HepG2 (cell line): ENCODE measurements around the gene TRIM66. TPM values are rescaled to one million over a fixed set of nuclear protein-coding genes. Genes with fewer than 3 reads are reported as not detected.

Experiments used
- DDIT3 ChIP-seq: sonication (generic); formaldehyde crosslinking; IDR thresholded peaks from 2 replicates; pipeline ENCODE4 v1.4.0; 2020; ENCODE audit warnings: mild to moderate bottlenecking, missing genetic modification reagents
- GABPB1 ChIP-seq: IDR thresholded peaks from 2 replicates; pipeline ENCODE4 v1.6.1; 2016; ENCODE audit warnings: mild to moderate bottlenecking, missing genetic modification reagents, moderate library complexity, missing compliant biosample characterization
- GMEB1 ChIP-seq: sonication (generic); formaldehyde crosslinking; IDR thresholded peaks from 2 replicates; pipeline ENCODE4 v1.5.1; 2020; ENCODE audit warnings: missing genetic modification reagents, mild to moderate bottlenecking, borderline replicate concordance
- IKZF1 ChIP-seq: fragments of 450-650 bp; IDR thresholded peaks from 2 replicates; pipeline ENCODE4 v1.7.1; 2016
- LBX2 ChIP-seq: sonication (generic); formaldehyde crosslinking; IDR thresholded peaks from 2 replicates; pipeline ENCODE4 v1.5.0; 2020; ENCODE audit warnings: missing genetic modification reagents, mild to moderate bottlenecking, borderline replicate concordance
- NFIC ChIP-seq: IDR thresholded peaks from 2 replicates; pipeline ENCODE4 v1.6.1; 2012; ENCODE audit warnings: mild to moderate bottlenecking, low read length, inconsistent platforms
- NR1H2 ChIP-seq: sonication (generic); formaldehyde crosslinking; IDR thresholded peaks from 2 replicates; pipeline ENCODE4 v1.8.1; 2022; ENCODE audit warnings: low read depth, missing genetic modification reagents, borderline replicate concordance
- PRDM15 ChIP-seq: sonication (generic); formaldehyde crosslinking; IDR thresholded peaks from 2 replicates; pipeline ENCODE4 v1.4.0; 2020; ENCODE audit warnings: missing genetic modification reagents
- RAD21 ChIP-seq: fragments of 450-650 bp; formaldehyde crosslinking; IDR thresholded peaks from 2 replicates; pipeline ENCODE4 v1.5.0; 2020; ENCODE audit warnings: mild to moderate bottlenecking
- SIN3A ChIP-seq: IDR thresholded peaks from 2 replicates; pipeline ENCODE4 v1.6.1; 2011; ENCODE audit warnings: low read depth, mild to moderate bottlenecking, control low read depth, low read length, borderline replicate concordance
- SP4 ChIP-seq: sonication (generic); formaldehyde crosslinking; IDR thresholded peaks from 2 replicates; pipeline ENCODE4 v1.8.1; 2023; ENCODE audit warnings: mild to moderate bottlenecking, missing genetic modification reagents
- TBX3 ChIP-seq: fragments of 450-650 bp; IDR thresholded peaks from 2 replicates; pipeline ENCODE4 v1.6.1; 2017; ENCODE audit warnings: antibody characterized with exemption, mild to moderate bottlenecking, inconsistent platforms, borderline replicate concordance
- TSC22D2 ChIP-seq: sonication (generic); formaldehyde crosslinking; IDR thresholded peaks from 2 replicates; pipeline ENCODE4 v1.5.1; 2020; ENCODE audit warnings: missing genetic modification reagents, mild to moderate bottlenecking, borderline replicate concordance
- ZBTB44 ChIP-seq: sonication (generic); formaldehyde crosslinking; IDR thresholded peaks from 2 replicates; pipeline ENCODE4 v1.4.0; 2020; ENCODE audit warnings: missing genetic modification reagents
- ZFP1 ChIP-seq: IDR thresholded peaks from 2 replicates; pipeline ENCODE4 v1.6.1; 2016
- ZGPAT ChIP-seq: IDR thresholded peaks from 2 replicates; pipeline ENCODE4 v1.6.1; 2016; ENCODE audit warnings: mild to moderate bottlenecking
- ZNF501 ChIP-seq: sonication (generic); formaldehyde crosslinking; IDR thresholded peaks from 2 replicates; pipeline ENCODE4 v1.5.1; 2020; ENCODE audit warnings: mild to moderate bottlenecking, moderate library complexity, missing genetic modification reagents
- ZNF788 ChIP-seq: sonication (generic); formaldehyde crosslinking; IDR thresholded peaks from 2 replicates; pipeline ENCODE4 v1.5.0; 2020; ENCODE audit warnings: mild to moderate bottlenecking, missing genetic modification reagents, borderline replicate concordance
- polyA plus RNA-seq, 8 experiments: library from polyadenylated mRNA; depleted of rRNA in 3 of 8; stranded (reverse) in 7 of 8; unstranded in 1 of 8; fragments of >200 nt; fragmentation: Illumina TruSeq in 4 of 8; extraction: Trizol in 4 of 8; gene quantifications; 2 replicates each; pipeline versions ENCODE4 v1.2.1 to v1.2.3, GENCODE V29; 2011 to 2016; ENCODE audit warnings: low read depth in 4 of 8, missing spikeins in 1 of 8, mixed read lengths in 1 of 8; ENCODE audit not compliant: insufficient read depth in 1 of 8
- total RNA-seq, 5 experiments: library from RNA; depleted of rRNA; stranded (reverse); fragments of >200 nt; fragmentation: Illumina TruSeq; extraction: Trizol; gene quantifications; 2 replicates each; pipeline ENCODE4 v1.2.3, GENCODE V29; 2016; ENCODE audit warnings: low read depth in 1 of 5

Gene TRIM66
- total and polyA plus RNA-seq, 2 of the 13 experiments (the other 11 are each of a cell fraction or from before 2014, with no cell fraction given): 4.9 to 6.1 TPM

GRCh38 chr11:8699903-8700302, 17.4 kb upstream of the TRIM66 start (continued):
- no peak for TF ChIP-seq GMEB1 (CRISPR knock-in tag)
- no peak for TF ChIP-seq TSC22D2
- TF ChIP-seq NR1H2 (CRISPR knock-in tag): no peak
- no peak for TF ChIP-seq DDIT3 (CRISPR knock-in tag)
- no peak for TF ChIP-seq LBX2 (CRISPR knock-in tag)
- no peak; the same call in 1 of the 2 replicates for TF ChIP-seq ZNF788 (CRISPR knock-in tag)
- TF ChIP-seq ZBTB44 (CRISPR knock-in tag): no peak
- TF ChIP-seq SIN3A: no peak
- TF ChIP-seq PRDM15 (CRISPR knock-in tag): no peak
- 0 out of 2 replicates have a peak, but pooled peaks have one; percentile 30 for TF ChIP-seq ZGPAT (CRISPR knock-in tag)
- TF ChIP-seq RAD21 (CRISPR knock-in tag): peak; percentile 16; the same call in 1 of the 2 replicates
- no peak for TF ChIP-seq GABPB1 (CRISPR knock-in tag)
- TF ChIP-seq NFIC: no peak
- no peak for TF ChIP-seq SP4 (CRISPR knock-in tag)
- no peak for TF ChIP-seq TBX3
- 0 out of 2 replicates have a peak, but pooled peaks have one; percentile 26 for TF ChIP-seq ZNF501 (CRISPR knock-in tag)
- no peak for TF ChIP-seq IKZF1
- TF ChIP-seq ZFP1 (CRISPR knock-in tag): 0 out of 2 replicates have a peak, but pooled peaks have one; percentile 18
